GM18508 (cell line): ENCODE data around the gene OR1B1.
"Not testable (repeated sequence)": the region's sequence is repeated elsewhere in the genome, so short reads cannot be mapped to it uniquely, and the experiment has no call there.

ENCODE experiments used
- ATAC-seq: cut with Tn5 transposase; IDR thresholded peaks from one replicate; pipeline ENCODE4 v1.9.1; 2021; ENCODE audit warnings: moderate number of reproducible peaks; ENCODE audit not compliant: insufficient read depth, unreplicated experiment

The OR1B1 gene

DNA sequence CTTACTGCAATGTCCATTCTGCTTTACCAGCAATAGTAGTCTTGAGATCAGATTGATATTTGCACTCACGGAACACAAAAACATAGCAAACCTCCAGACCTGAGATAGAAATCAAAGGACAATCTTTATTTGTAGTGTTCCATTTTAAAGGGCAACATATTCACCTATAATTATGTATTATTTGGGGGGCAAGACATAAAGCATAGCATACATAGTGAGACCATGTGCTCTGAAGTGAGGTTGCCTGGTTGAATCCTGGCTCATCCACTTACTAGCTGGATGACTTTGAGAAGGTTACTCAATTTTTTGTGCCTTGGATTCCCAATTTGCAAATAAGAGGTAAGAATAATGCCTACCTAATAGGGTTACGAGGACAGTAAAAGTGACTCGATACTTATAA lies at the start of gene OR1B1:
Gene OR1B1, minus strand, starts transcription at position 101 of the 400 bp plus-strand sequence.
- ATAC-seq = no peak

GRCh38 chr9:122695696-122696095 lies 38.3 kb upstream of the OR1B1 start:
- ATAC-seq = no peak

DNA sequence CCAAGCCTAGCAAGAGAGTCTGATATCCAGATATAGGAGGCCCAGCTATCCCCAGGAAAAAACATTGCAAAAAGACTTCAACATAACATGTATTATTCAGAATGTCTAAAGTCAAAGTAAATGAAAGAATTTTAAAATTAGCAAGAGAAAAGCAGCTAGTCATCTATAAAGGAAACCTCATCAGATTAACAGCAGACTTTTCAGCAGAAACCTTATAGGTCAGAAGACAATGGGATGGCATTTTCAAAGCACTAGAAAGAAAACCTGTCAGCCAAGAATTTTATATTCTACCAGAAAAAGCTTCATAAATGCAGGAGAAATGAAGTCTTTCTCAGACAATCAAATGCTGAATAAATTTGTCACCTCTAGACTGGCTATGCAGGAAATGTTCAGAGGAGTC lies 27.4 kb upstream of the OR1B1 start:
- no peak for ATAC-seq

- no peak for ATAC-seq
Measured at GRCh38 chr9:122672481-122672880, 15.1 kb upstream of the OR1B1 start.

GRCh38 chr9:122661416-122661815 lies 4.0 kb upstream of the OR1B1 start, which contains the start of gene OR1L1:
Gene OR1L1, plus strand, starts transcription at chr9:122661716. Its CDS starts 0 bp downstream, at chr9:122661716.
- ATAC-seq = no peak

DNA sequence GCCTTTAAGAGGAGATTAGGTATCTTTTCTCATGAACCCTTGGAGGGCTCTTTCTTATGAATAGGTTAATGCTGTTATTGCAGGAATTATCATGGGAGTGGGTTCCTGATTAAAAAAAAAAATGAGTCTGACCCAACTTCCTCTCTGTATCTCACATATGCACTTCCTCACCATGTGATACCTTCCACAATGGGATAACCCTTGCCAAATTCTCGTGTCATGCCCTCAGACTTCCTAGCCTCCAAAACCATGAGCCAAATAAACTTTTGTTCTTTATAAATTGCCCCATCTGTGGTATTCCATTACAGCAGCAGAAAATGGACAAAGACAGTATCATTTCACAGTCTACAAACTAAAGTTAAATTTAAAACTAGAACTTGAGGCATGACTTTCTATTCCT lies 1.0 kb downstream of the OR1B1 start:
- no peak for ATAC-seq

- no peak for ATAC-seq
Measured at GRCh38 chr9:122642226-122642625, 15.2 kb downstream of the OR1B1 start.

- no peak for ATAC-seq
Measured at GRCh38 chr9:122619996-122620395, 37.4 kb downstream of the OR1B1 start.

DNA sequence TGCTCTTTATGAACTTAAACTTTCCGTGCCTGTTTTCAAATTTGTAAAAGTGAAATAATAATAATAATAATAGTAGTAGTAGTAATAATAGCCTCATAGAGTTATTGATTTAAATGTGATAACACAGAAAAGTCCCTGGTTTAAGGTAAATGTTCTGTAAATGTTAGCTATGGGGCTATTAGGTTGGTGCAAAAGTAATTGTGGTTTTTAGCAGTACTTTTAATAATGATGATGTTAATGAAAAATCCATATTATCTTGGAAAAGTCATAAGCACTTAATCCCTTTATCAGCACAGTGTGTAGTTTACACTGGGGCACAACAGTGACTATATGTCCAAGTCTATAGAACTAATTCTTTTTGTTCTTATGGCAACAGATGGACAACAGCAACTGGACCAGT lies 43.1 kb downstream of the OR1B1 start, which contains the start of gene OR1Q1:
Gene OR1Q1, plus strand, starts transcription at position 377 of the 400 bp plus-strand sequence. Its CDS starts 0 bp downstream, at position 377.
- no peak for ATAC-seq

DNA sequence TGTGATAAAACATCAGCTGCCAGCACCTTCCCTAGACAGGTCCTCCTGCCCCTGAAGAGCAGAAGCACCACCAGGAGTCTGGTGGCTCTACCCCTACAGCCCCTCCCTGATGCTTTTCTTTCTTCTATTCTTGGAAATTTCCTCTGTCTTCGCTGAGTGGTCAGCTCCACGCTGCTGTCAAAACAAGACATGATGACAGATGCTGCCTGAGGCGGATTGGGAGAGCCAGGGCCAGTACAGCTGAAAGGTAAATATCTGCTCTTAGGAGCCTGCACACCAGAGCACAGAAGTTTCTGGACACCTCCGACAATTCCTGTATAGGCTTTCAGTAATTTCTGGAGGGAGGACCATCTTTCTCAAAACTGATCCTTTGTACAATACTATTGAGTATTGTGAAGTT lies 47.6 kb downstream of the OR1B1 start:
- no peak for ATAC-seq

DNA sequence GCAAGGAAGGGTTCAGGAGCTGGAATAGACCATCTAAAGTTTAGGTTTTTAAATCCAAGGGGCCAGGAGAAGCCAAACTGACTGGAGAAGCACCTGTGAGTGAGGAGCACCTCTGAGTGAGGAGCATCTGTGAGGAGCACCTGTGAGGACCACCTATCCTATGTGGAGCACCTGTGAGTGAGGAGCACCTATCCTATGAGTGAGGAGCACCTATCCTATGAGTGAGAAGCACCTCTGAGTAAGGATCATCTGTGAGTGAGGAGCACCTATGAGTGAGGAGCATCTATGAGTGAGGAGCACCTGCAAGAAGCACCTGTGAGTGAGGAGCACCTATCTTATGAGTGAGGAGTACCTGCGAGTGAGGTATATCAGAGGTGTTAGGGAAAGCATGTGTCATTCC lies 50.8 kb downstream of the OR1B1 start:
- ATAC-seq = no peak

DNA sequence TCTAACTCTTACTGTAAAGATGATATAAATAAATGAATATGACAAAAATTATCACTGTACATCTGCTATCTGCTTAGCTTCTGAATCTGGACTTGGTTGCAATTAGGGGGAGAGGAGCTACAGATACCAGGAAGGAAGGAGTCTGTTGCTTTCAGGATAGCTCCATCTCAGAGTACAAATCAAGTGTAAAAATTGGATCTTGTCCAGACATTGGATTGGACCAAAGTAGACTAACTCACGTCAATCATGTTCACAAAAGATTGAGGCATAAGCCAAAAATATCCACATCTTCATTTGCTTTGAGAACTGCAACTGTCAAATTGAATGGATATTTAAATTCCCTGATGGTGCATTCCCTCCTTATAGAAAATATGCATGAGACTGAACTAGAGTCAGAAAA lies 51.7 kb downstream of the OR1B1 start:
- no peak for ATAC-seq

DNA sequence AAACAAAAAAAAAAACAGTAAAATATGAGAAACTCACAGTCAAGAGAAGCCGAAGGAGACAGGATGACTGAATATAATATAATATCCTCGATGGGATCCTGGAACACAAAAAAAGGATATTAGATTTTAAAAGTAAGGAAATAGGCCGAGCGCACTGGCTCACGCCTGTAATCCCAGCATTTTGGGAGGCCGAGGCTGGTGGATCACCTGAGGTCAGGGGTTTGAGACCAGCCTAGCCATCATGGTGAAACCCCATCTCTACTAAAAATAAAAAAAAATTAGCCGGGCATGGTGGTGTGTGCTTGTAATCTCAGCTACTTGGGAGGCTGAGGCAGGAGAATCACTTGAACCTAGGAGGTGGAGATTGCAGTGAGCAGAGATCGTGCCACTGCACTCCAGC lies 74.1 kb downstream of the OR1B1 start, which contains the start of gene OR1L8:
Gene OR1L8, minus strand, starts transcription at position 101 of the 400 bp plus-strand sequence. CDS start 14,907 bp downstream, outside the sequence.
- not testable (repeated sequence) for ATAC-seq

DNA sequence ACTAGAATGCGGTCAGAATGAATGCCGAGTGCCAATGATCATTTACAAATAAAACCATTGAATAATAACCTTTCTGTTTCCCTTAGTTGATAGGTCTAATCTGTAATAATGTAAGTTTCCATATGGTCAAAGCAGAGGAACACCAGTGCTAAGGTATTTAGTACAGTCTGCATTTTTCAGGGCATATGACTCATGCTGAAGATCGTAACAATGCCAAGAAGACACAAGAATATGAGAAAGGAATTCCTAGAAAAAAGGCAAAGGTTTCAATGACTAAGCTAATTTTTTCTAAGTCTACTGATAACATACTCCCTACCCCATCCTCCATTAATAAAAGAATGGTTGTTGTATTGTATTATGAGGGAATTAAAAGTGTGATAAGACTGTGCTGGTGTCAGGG lies 77.1 kb downstream of the OR1B1 start:
- no peak for ATAC-seq

DNA sequence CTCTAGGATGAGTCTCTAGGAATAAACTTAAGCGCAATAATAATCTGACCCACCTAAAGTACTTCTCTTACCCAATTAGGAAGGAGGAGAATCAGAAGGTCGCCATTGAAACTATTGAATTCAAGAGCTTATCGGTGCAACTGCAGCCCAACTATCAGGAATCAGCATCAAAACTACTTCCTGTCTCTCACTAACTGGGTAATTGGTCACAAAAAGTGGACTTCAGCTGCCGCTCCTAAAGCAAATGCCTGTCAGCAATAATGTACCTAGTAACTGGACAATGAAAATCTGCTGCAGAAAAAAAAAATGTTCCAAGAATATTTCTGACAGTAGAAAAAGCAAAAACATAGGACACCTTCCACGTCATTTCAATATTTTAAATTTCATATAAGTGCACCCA lies 77.6 kb downstream of the OR1B1 start:
- no peak for ATAC-seq
